GM20000 (cell line): Measurements from ENCODE around the gene IGSF1.

Experiments used
- DNase-seq: peaks from one replicate; pipeline ENCODE4 v3.0.0; 2012; ENCODE audit warnings: low spot score
- CTCF ChIP-seq: IDR thresholded peaks from 2 replicates; pipeline ENCODE4 v1.5.1; 2012; ENCODE audit warnings: mild to moderate bottlenecking, control low read depth; ENCODE audit errors: extremely low read depth, missing control alignments

The IGSF1 gene

GRCh38 chrX:131226591-131226990 lies 62.5 kb downstream of the IGSF1 start:
- DNase-seq = no peak
- TF ChIP-seq CTCF = no peak

GRCh38 chrX:131225078-131225477 lies 64.0 kb downstream of the IGSF1 start:
- no peak for TF ChIP-seq CTCF
- DNase-seq = no peak
